Stimulated activated CD4-positive, alpha-beta T cell treated with anti-CD3 and anti-CD28 coated beads, TNF-alpha, amount 100 ng/mL, for 4 hours (primary cell): Measurements from ENCODE around the gene LYSMD4.

Source experiments
- DNase-seq, 3 experiments: peaks; one replicate each; pipeline ENCODE4 v3.0.0-alpha.2; 2020; ENCODE audit warnings: low read depth in 3 of 3

Gene LYSMD4

GRCh38 chr15:99706557-99707303, 26.5 kb downstream of the LYSMD4 start:
- DNase-seq = no peak

- no peak for DNase-seq
Measured at GRCh38 chr15:99704444-99704838, 28.8 kb downstream of the LYSMD4 start.

- DNase-seq = no peak
Measured at GRCh38 chr15:99703603-99704443, 29.4 kb downstream of the LYSMD4 start.

- DNase-seq = no peak
Measured at GRCh38 chr15:99702895-99703602, 30.2 kb downstream of the LYSMD4 start.

GRCh38 chr15:99696096-99696495, 37.1 kb downstream of the LYSMD4 start:
- DNase-seq = no peak

GRCh38 chr15:99692825-99693224, 40.4 kb downstream of the LYSMD4 start:
- DNase-seq = no peak

GRCh38 chr15:99686290-99686689, 46.9 kb downstream of the LYSMD4 start:
- DNase-seq = no peak

GRCh38 chr15:99683000-99683670, 50.1 kb downstream of the LYSMD4 start:
- no peak for DNase-seq

GRCh38 chr15:99682455-99682854, 50.8 kb downstream of the LYSMD4 start:
- no peak for DNase-seq

GRCh38 chr15:99681990-99682389, 51.2 kb downstream of the LYSMD4 start:
- DNase-seq = no peak

- no peak for DNase-seq
Measured at GRCh38 chr15:99680276-99680675, 53.0 kb downstream of the LYSMD4 start.

GRCh38 chr15:99677540-99678134, 55.6 kb downstream of the LYSMD4 start:
- DNase-seq = no peak
